Measurements from ENCODE around the gene COP1. TPM values are rescaled to one million over a fixed set of nuclear protein-coding genes. Genes with fewer than 3 reads are reported as not detected.

Gene COP1
- total RNA-seq, 1 donor from 2014 or later: 38.7 TPM

DNA sequence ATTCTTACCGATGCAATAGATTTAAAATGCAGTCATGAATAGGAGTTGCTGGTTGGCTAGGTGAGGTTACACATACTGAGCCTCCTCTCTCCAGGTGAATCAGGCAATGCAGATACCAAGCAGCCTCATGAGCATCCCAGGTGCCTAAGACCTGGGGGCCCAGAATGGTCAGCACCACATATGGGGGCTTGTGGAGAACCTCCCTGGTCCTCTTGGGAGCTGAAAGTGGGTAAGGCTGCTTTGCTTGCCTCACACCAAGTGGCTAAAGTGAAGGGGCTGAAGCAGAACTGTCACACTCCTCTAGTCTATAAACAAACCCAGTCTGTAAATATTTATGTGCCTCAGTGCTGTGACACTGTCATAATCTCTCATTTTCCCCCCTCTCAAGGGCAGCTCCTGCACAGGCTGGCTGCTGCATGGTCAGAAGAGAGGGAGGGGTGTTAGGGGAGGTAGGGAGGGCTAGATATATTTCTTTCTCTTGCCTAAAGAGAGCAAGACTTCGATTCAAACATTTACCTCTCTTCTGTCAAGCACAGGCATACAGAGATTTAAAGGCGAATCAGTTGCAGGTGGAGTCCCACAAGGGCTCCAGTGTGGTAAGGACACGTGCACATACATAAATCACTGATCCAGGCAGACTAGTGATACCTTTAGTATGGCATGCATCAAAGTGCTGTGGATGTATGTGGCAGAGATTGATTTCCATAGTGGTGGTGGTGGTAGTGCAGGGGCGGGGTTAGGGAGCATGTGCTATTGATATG, 305.8 kb downstream of the COP1 start:
- ATAC-seq (no peak), DNase-seq (no peak)
- TF ChIP-seq, protein P1, sequence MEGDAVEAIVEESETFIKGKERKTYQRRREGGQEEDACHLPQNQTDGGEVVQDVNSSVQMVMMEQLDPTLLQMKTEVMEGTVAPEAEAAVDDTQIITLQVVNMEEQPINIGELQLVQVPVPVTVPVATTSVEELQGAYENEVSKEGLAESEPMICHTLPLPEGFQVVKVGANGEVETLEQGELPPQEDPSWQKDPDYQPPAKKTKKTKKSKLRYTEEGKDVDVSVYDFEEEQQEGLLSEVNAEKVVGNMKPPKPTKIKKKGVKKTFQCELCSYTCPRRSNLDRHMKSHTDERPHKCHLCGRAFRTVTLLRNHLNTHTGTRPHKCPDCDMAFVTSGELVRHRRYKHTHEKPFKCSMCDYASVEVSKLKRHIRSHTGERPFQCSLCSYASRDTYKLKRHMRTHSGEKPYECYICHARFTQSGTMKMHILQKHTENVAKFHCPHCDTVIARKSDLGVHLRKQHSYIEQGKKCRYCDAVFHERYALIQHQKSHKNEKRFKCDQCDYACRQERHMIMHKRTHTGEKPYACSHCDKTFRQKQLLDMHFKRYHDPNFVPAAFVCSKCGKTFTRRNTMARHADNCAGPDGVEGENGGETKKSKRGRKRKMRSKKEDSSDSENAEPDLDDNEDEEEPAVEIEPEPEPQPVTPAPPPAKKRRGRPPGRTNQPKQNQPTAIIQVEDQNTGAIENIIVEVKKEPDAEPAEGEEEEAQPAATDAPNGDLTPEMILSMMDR (IDR thresholded peaks at IDR 0.05): no peak
- no peaks in the 10 kb centered on the region for H3K27me3 ChIP-seq
- no peak overlapping the region for H3K4me3 ChIP-seq
- H3K27ac ChIP-seq: no peak overlapping the region
- no peaks in the 10 kb centered on the region for H3K9me3 ChIP-seq
- intact Hi-C loops (cut with DNase I): no loop called here
- no peaks in the 10 kb centered on the region for H3K36me3 ChIP-seq
- H3K4me1 ChIP-seq: no peaks in the 10 kb centered on the region

DNA sequence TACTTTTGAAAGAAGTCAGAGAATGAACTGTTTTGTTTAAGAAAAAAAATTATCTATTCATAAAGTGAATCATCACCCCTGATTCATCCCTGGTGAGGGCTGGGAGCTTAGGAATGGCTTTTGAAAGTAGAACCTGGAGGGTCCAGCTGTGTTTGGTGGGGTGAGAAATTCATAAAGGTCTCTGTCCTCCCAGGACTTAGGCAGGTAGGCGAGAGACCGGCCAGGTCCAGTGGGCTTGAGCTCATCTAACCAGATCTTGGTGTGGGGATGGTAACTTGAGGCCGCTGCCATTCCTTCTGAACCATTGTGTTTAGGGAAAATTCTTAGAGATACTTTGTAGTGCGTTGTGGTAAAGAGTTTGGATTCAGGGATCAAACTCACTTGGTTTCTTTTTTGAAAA, 306.9 kb downstream of the COP1 start:
- TF ChIP-seq, protein P1 (IDR thresholded peaks at IDR 0.05): no peak
- Histone ChIP-seq H3K27ac (no peak overlapping the region), H3K4me1 (no peaks in the 10 kb centered on the region), H3K27me3 (no peaks in the 10 kb centered on the region), H3K36me3 (no peaks in the 10 kb centered on the region), H3K4me3 (no peak overlapping the region), H3K9me3 (no peaks in the 10 kb centered on the region)
- no peak for DNase-seq
- no peak for ATAC-seq
- intact Hi-C loops (cut with DNase I): no loop called here

DNA sequence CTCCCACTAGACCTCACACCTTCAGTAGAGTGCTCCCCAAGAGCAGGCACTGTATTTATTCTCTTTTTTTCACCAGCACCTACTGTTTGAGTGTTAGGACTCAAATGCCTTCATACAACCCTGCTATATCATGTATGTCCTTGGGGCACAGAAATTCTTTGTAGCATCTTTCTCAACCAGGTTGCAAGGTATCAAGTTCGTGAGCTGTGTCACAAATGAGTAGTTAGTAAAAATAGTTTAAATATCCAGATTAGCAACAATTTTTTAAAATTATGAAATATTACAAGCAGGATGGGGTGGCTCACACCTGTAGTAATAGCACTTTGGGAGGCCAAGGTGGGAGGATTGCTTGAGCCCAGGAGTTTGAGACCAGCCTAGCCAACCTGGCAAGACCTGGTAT, 311.1 kb downstream of the COP1 start:
- Histone ChIP-seq H3K36me3 (no peaks in the 10 kb centered on the region), H3K9me3 (no peaks in the 10 kb centered on the region), H3K27ac (no peak overlapping the region), H3K4me1 (no peaks in the 10 kb centered on the region), H3K4me3 (no peak overlapping the region), H3K27me3 (no peaks in the 10 kb centered on the region)
- DNase-seq (no peak), ATAC-seq (no peak)
- intact Hi-C loops (cut with DNase I): no loop called here
- TF ChIP-seq, protein P1 (IDR thresholded peaks at IDR 0.05): no peak

All from upper lobe of right lung (tissue), 1 donor.